ENCODE data around the gene CEP170. TPM values are rescaled to one million over a fixed set of nuclear protein-coding genes. Genes with fewer than 3 reads are reported as not detected.

The CEP170 gene
- total RNA-seq, 1 donor from 2014 or later, result 164 TPM

- Histone ChIP-seq H3K27me3 (ENCODE audit: insufficient read depth, low read length) (no peaks in the 10 kb centered on the region), H3K4me2 (ENCODE audit: low read length) (peak overlapping the region; percentile 12), H2AFZ (ENCODE audit: low read depth, low read length) (no peak overlapping the region), H3K36me3 (ENCODE audit: insufficient read depth, low read length) (peaks cover 12% of the 10 kb centered on the region), H3K9ac (ENCODE audit: low read length) (no peak overlapping the region), H3K9me3 (ENCODE audit: insufficient read depth, low read depth, low read length) (no peaks in the 10 kb centered on the region), H3K4me1 (ENCODE audit: insufficient read depth, low read length) (peaks cover 7% of the 10 kb centered on the region), H3K27ac (ENCODE audit: low read depth, low read length) (no peak overlapping the region), H3K79me2 (ENCODE audit: insufficient read depth, low read length) (peaks cover 99% of the 10 kb centered on the region), H4K20me1 (ENCODE audit: insufficient read depth, low read length) (peaks cover 93% of the 10 kb centered on the region), H3K4me3 (ENCODE audit: insufficient read depth, low read depth, low read length) (no peak overlapping the region)
- peaks cover 19% of the 10 kb centered on the region for H3K4me1 Mint-ChIP-seq (ENCODE audit: low read depth, unreplicated experiment)
- no peak for FAIRE-seq
- peaks cover 11% of the 10 kb centered on the region for H3K36me3 Mint-ChIP-seq (ENCODE audit: low read depth, unreplicated experiment)
- H3K9me3 Mint-ChIP-seq (ENCODE audit: unreplicated experiment), result no peaks in the 10 kb centered on the region
- H3K4me3 Mint-ChIP-seq (ENCODE audit: unreplicated experiment), result no peak overlapping the region
- no peak for DNase-seq (ENCODE audit: low read depth)
- H3K27me3 Mint-ChIP-seq (ENCODE audit: low read depth, unreplicated experiment), result no peaks in the 10 kb centered on the region
- TF ChIP-seq, protein P1, sequence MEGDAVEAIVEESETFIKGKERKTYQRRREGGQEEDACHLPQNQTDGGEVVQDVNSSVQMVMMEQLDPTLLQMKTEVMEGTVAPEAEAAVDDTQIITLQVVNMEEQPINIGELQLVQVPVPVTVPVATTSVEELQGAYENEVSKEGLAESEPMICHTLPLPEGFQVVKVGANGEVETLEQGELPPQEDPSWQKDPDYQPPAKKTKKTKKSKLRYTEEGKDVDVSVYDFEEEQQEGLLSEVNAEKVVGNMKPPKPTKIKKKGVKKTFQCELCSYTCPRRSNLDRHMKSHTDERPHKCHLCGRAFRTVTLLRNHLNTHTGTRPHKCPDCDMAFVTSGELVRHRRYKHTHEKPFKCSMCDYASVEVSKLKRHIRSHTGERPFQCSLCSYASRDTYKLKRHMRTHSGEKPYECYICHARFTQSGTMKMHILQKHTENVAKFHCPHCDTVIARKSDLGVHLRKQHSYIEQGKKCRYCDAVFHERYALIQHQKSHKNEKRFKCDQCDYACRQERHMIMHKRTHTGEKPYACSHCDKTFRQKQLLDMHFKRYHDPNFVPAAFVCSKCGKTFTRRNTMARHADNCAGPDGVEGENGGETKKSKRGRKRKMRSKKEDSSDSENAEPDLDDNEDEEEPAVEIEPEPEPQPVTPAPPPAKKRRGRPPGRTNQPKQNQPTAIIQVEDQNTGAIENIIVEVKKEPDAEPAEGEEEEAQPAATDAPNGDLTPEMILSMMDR (IDR thresholded peaks at IDR 0.05; ENCODE audit: insufficient read depth, low read depth, low read length), result no peak
- no peak for TF ChIP-seq EZH2 (IDR thresholded peaks at IDR 0.05; ENCODE audit: insufficient read depth, low read length)
- no peak overlapping the region for H3K27ac Mint-ChIP-seq (ENCODE audit: unreplicated experiment)
Measured at GRCh38 chr1:243244432-243244841, 10.6 kb downstream of the CEP170 start.

GRCh38 chr1:243236604-243237252 lies 18.4 kb downstream of the CEP170 start:
- H3K36me3 ChIP-seq (ENCODE audit: insufficient read depth, low read length), result peaks cover 25% of the 10 kb centered on the region
- H3K9ac ChIP-seq (ENCODE audit: low read length), result no peak overlapping the region
- H3K4me1 Mint-ChIP-seq (ENCODE audit: low read depth, unreplicated experiment), result peaks cover 31% of the 10 kb centered on the region
- H3K9me3 ChIP-seq (ENCODE audit: insufficient read depth, low read depth, low read length), result no peaks in the 10 kb centered on the region
- H3K79me2 ChIP-seq (ENCODE audit: insufficient read depth, low read length), result peaks cover 98% of the 10 kb centered on the region
- no peaks in the 10 kb centered on the region for H3K27me3 Mint-ChIP-seq (ENCODE audit: low read depth, unreplicated experiment)
- H3K4me3 ChIP-seq (ENCODE audit: insufficient read depth, low read depth, low read length), result no peak overlapping the region
- DNase-seq (ENCODE audit: low read depth) (no peak), FAIRE-seq (no peak)
- H3K4me3 Mint-ChIP-seq (ENCODE audit: unreplicated experiment), result no peak overlapping the region
- peak overlapping the region; percentile 2 for H3K27ac ChIP-seq (ENCODE audit: low read depth, low read length)
- peaks cover 85% of the 10 kb centered on the region for H4K20me1 ChIP-seq (ENCODE audit: insufficient read depth, low read length)
- H3K27ac Mint-ChIP-seq (ENCODE audit: unreplicated experiment), result no peak overlapping the region
- TF ChIP-seq, protein P1 (IDR thresholded peaks at IDR 0.05; ENCODE audit: insufficient read depth, low read depth, low read length), result no peak
- TF ChIP-seq EZH2 (IDR thresholded peaks at IDR 0.05; ENCODE audit: insufficient read depth, low read length), result no peak
- H2AFZ ChIP-seq (ENCODE audit: low read depth, low read length), result no peak overlapping the region
- H3K27me3 ChIP-seq (ENCODE audit: insufficient read depth, low read length), result no peaks in the 10 kb centered on the region
- peaks cover 13% of the 10 kb centered on the region for H3K4me1 ChIP-seq (ENCODE audit: insufficient read depth, low read length)
- peaks cover 16% of the 10 kb centered on the region for H3K36me3 Mint-ChIP-seq (ENCODE audit: low read depth, unreplicated experiment)
- no peaks in the 10 kb centered on the region for H3K9me3 Mint-ChIP-seq (ENCODE audit: unreplicated experiment)
- H3K4me2 ChIP-seq (ENCODE audit: low read length), result peak overlapping the region; percentile 7

DNA sequence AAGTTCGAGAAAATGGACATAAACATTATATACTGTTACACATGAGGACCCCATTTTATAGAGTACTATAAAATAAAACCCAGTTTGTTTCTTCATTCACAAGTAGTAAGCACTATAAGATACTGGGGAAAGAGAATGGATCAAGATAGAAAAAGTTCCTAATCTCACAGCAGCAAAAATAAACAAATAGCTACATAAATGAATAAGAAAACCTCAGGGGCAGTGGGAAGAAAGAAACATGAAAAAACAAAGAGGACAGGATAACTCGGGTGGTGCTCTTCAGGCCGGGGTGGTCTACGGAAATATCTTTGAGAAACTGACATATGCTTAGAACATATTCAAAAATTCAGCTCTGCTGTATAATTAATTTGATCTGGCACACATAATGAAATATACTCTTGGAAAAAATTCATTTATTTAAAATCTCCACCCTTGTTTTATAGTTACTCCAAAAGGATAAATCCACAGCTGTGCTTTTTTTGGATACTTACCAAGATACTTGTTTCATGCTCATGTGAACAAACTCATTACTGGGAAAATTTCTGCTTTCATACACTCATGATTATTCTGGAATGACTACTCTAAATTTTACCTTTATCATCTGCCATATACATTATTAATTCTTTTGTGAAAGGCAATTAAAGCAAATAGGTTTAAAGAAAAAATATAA lies 20.0 kb downstream of the CEP170 start:
- peak; percentile 17 for FAIRE-seq
- H3K4me2 ChIP-seq (ENCODE audit: low read length), result peak overlapping the region; percentile 28
- Mint-ChIP-seq H3K4me3 (ENCODE audit: unreplicated experiment) (no peak overlapping the region), H3K27ac (ENCODE audit: unreplicated experiment) (peak overlapping the region; percentile 58), H3K4me1 (ENCODE audit: low read depth, unreplicated experiment) (peaks cover 31% of the 10 kb centered on the region), H3K9me3 (ENCODE audit: unreplicated experiment) (peaks cover 8% of the 10 kb centered on the region), H3K36me3 (ENCODE audit: low read depth, unreplicated experiment) (peaks cover 16% of the 10 kb centered on the region), H3K27me3 (ENCODE audit: low read depth, unreplicated experiment) (no peaks in the 10 kb centered on the region)
- peak overlapping the region; percentile 33 for H3K27ac ChIP-seq (ENCODE audit: low read depth, low read length)
- no peaks in the 10 kb centered on the region for H3K27me3 ChIP-seq (ENCODE audit: insufficient read depth, low read length)
- peaks cover 27% of the 10 kb centered on the region for H3K36me3 ChIP-seq (ENCODE audit: insufficient read depth, low read length)
- peak; percentile 79 for DNase-seq (ENCODE audit: low read depth)
- H3K79me2 ChIP-seq (ENCODE audit: insufficient read depth, low read length), result peaks cover 98% of the 10 kb centered on the region
- H4K20me1 ChIP-seq (ENCODE audit: insufficient read depth, low read length), result peaks cover 79% of the 10 kb centered on the region
- TF ChIP-seq, protein P1 (IDR thresholded peaks at IDR 0.05; ENCODE audit: insufficient read depth, low read depth, low read length), result no peak
- TF ChIP-seq EZH2 (IDR thresholded peaks at IDR 0.05; ENCODE audit: insufficient read depth, low read length), result no peak
- no peak overlapping the region for H2AFZ ChIP-seq (ENCODE audit: low read depth, low read length)
- peak overlapping the region; percentile 10 for H3K9ac ChIP-seq (ENCODE audit: low read length)
- H3K9me3 ChIP-seq (ENCODE audit: insufficient read depth, low read depth, low read length), result peaks cover 3% of the 10 kb centered on the region
- no peak overlapping the region for H3K4me3 ChIP-seq (ENCODE audit: insufficient read depth, low read depth, low read length)
- H3K4me1 ChIP-seq (ENCODE audit: insufficient read depth, low read length), result peaks cover 13% of the 10 kb centered on the region

Data from astrocyte (in vitro differentiated cells and primary cell).